ENCODE measurements around the gene TMEM94.
A peak's percentile ranks its signal among the peaks of the same experiment; 100 is the strongest.

The TMEM94 gene

GRCh38 chr17:75498726-75499213 lies 42.3 kb downstream of the TMEM94 start:
- no peak for DNase-seq

DNA sequence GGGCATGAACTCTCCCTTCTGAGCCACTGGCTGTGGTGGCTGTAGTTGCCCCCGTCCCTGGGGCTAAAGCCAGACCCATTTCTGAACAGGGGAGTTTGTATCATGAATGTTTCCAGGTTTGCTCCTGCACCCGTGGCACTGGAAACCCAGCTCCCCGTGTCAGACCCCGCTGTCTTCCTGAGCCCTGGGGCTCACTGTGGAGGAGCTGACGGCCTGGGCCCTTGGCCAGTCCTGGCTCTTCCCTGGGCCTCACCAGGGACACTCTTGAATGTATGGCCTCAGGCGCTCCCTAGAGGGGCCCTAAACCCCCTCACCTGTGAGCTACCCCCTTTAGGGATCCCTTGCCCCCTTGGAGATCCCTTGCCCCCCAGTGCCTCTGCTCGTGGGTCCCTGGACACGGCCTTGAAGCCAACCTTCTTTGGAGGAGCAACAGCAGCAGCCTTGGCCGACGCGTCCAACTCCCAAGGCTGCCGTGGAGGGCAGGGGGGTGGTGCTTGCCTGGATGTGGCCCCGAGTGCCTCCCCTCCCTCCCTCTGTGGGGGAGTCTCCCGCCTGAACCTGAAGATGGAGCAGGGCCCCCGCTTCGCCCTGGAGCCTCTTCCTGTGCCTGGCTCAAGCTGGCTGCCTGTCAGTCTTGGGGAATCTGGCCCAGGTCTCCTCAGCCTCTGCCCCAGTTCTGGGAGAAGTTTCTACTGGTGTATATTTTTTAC lies 43.0 kb downstream of the TMEM94 start:
- DNase-seq: no peak

- no peak for DNase-seq
Measured at GRCh38 chr17:75500419-75501216, 44.2 kb downstream of the TMEM94 start.

DNA sequence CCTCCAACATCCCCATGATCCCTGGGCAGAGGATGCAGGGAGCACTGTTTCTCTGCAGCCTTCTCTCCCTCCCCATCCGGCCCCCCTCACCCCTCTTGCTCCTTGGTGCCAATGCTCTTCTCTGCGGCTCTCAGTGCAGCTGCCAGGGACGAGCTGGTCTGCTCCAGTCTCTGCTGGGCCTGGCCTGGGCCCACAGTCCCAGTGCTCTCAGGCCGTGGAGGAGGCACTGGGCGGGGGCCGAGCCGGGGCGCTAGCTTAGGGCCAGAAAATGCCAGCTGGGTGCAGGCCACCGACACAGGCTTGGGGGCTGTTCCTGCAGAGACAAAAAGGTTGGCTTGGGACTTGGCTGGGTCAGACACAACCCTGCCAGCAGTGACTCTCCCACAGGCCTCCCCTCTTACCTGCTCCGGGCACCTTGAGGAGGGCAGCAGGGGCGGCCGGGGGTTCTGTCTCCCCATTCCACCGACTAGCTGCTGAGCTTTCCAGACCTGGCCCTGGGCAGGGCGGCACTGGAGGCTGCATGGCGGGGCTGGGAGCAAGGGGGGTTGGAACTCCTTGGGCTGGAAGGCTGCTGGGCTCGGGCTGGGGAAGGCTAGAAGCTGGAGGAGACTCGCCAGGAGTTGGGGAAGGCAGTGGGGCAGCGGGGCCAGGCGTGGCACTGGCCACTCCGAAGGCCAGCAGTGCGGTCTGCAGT lies 45.1 kb downstream of the TMEM94 start:
- no peak for DNase-seq

- DNase-seq: no peak
Measured at GRCh38 chr17:75502072-75502720, 45.8 kb downstream of the TMEM94 start.

GRCh38 chr17:75502721-75503329 lies 46.4 kb downstream of the TMEM94 start:
- no peak for DNase-seq

- no peak for DNase-seq
Measured at GRCh38 chr17:75503337-75503950, 47.0 kb downstream of the TMEM94 start.

DNA sequence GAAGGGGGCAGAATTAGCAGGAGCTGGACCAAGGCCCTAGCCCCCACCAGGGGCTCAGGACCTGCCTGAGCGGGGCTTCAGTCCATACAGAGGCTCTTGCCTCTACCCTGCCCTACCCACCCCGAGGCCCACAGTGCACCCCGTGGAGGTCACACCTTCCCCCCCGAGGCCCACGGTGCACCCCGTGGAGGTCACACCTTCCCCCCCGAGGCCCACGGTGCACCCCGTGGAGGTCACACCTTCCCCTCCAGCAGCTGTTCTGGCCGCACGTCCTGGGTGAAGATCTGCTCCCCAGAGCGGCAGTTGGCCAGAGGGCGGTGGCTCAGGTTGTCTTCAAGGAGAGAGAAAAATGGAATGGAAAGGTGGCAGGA lies 47.5 kb downstream of the TMEM94 start:
- no peak for DNase-seq

- peak in 1 of 5 donors; percentile 15 for DNase-seq
Measured at GRCh38 chr17:75504347-75505151, 48.1 kb downstream of the TMEM94 start.

- no peak for DNase-seq
Measured at GRCh38 chr17:75505152-75505409, 48.6 kb downstream of the TMEM94 start.

GRCh38 chr17:75505640-75506039 lies 49.2 kb downstream of the TMEM94 start:
- no peak for DNase-seq

- DNase-seq: no peak
Measured at GRCh38 chr17:75506134-75506533, 49.7 kb downstream of the TMEM94 start.

- DNase-seq: no peak
Measured at GRCh38 chr17:75506888-75507287, 50.5 kb downstream of the TMEM94 start.

DNA sequence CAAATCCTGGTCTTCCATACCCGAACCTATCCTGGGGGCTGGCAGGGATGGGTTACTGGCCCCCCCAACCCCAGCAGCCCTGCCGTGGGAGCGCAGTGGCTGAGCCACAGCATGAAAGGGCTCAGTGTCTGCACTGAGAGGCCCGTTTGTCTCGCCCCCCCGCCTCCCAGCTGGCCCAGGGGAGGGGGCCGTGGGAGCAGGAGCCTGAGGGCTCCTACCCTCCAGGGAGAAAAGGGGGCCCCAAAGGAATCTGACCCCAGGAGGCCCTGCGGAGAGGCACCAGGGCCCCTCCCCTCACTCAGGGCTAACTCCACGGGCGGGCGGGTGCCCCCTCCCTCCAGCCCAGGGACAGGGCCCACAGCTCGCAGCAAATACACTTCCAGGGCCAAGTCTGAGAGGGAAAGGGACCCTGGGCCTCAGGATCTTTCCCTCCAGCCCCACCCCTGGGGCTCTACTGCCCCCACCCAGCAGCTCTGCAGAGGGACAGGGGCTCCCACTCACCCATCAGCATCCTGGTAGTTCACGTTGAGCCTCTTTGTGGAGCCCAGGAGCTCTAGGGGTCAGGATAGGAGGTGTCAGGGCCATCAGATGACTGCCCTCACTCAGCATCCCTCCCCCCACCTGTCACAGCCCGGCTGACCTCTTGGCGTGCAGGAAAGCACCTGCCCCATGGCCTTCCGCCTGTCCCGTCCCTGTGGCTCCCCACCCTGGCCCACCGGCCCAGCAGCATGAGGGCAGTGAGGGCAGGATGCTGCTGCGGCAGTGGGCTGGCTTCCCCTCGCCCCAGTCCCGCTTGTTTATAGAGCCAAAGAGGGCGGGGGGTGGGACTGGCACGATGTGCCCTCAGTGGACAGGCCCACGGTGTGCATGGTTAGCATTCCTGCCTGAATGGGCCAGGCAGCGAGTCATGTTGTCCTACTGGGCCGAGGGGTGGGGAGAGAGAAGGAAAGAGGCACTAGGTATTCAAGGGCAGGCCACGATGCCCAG lies 51.6 kb downstream of the TMEM94 start:
- DNase-seq: no peak

GRCh38 chr17:75508931-75509361 lies 52.5 kb downstream of the TMEM94 start:
- DNase-seq: no peak

- DNase-seq: no peak
Measured at GRCh38 chr17:75509528-75510258, 53.3 kb downstream of the TMEM94 start.

DNA sequence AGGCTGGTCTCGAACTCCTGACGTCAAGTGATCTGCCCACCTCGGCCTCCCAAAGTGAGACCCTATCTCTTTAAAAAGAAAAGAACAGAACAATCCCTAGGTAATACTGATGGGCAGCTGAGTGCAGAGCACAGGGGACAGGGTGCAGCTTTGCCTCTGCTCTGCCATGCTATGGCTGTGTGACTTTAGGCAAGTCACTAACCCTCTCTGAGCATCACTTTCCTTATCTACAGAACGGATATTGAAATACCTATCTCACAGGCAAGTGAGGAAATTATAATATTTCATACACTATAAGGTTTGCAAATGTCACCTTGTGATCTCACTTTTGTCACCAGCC lies 54.8 kb downstream of the TMEM94 start:
- DNase-seq: no peak

GRCh38 chr17:75511610-75512575 lies 55.5 kb downstream of the TMEM94 start:
- no peak for DNase-seq
